Karpas-422 (cell line): Measurements from ENCODE around the gene SPOCK1. TPM values are rescaled to one million over a fixed set of nuclear protein-coding genes. Genes with fewer than 3 reads are reported as not detected.
"Not testable (repeated sequence)": the region's sequence is repeated elsewhere in the genome, so short reads cannot be mapped to it uniquely, and the experiment has no call there.

Experiments
- DNase-seq: peaks from one replicate; pipeline ENCODE4 v3.0.0-alpha.2; 2015
- H2AFZ ChIP-seq: fragments of 200-600 bp; sonication (generic); 2 replicates; pipeline ENCODE4 v1.6.1; 2014; ENCODE audit warnings: antibody characterized with exemption, low read length, mixed read lengths
- H3K27ac ChIP-seq: fragments of 200-600 bp; sonication (generic); 2 replicates; pipeline ENCODE4 v1.5.1; 2014; ENCODE audit warnings: mild to moderate bottlenecking, low read length, moderate library complexity
- H3K27me3 ChIP-seq: fragments of 200-600 bp; sonication (generic); 2 replicates; pipeline ENCODE4 v1.6.1; 2014; ENCODE audit warnings: low read length, mixed read lengths
- H3K36me3 ChIP-seq: fragments of 200-600 bp; sonication (generic); 2 replicates; pipeline ENCODE4 v1.6.1; 2014; ENCODE audit warnings: low read length, mixed read lengths; ENCODE audit not compliant: insufficient read depth
- H3K4me1 ChIP-seq: fragments of 200-600 bp; sonication (generic); 2 replicates; pipeline ENCODE4 v1.6.1; 2014; ENCODE audit warnings: mild to moderate bottlenecking, low read length, mixed read lengths
- H3K4me2 ChIP-seq: fragments of 200-600 bp; sonication (generic); 2 replicates; pipeline ENCODE4 v1.6.1; 2014; ENCODE audit warnings: low read length, low read depth, mild to moderate bottlenecking; ENCODE audit not compliant: poor library complexity, severe bottlenecking
- H3K4me3 ChIP-seq: fragments of 200-600 bp; sonication (generic); 2 replicates; pipeline ENCODE4 v1.5.1; 2014; ENCODE audit warnings: mild to moderate bottlenecking, antibody characterized with exemption, low read length, mixed read lengths
- H3K79me2 ChIP-seq: fragments of 200-600 bp; sonication (generic); 2 replicates; pipeline ENCODE4 v1.6.1; 2014; ENCODE audit warnings: mild to moderate bottlenecking, low read length, mixed read lengths
- H3K9ac ChIP-seq: fragments of 200-600 bp; sonication (generic); 2 replicates; pipeline ENCODE4 v1.6.0; 2014; ENCODE audit warnings: low read length
- H3K9me2 ChIP-seq: fragments of 200-600 bp; sonication (generic), shearing (Covaris generic); replicated peaks from 2 replicates; pipeline ENCODE4 v1.6.0; 2014; ENCODE audit warnings: mild to moderate bottlenecking, low read length, moderate library complexity; ENCODE audit not compliant: insufficient read depth
- H3K9me3 ChIP-seq: fragments of 300-700, 200-600 bp; sonication (generic); 2 replicates; pipeline ENCODE4 v1.6.1; 2014; ENCODE audit warnings: low read length, mixed read lengths
- H4K20me1 ChIP-seq: fragments of 200-600 bp; sonication (generic); 2 replicates; pipeline ENCODE4 v1.6.1; 2014; ENCODE audit warnings: mild to moderate bottlenecking, antibody characterized with exemption, low read length, low read depth; ENCODE audit not compliant: insufficient read depth
- total RNA-seq: library from RNA; depleted of rRNA; stranded (reverse); fragments of >200 nt; shearing (Covaris generic); gene quantifications from 2 replicates; pipeline ENCODE4 v1.2.3, GENCODE V29; 2014; ENCODE audit warnings: low replicate concordance; rRNA removed

Gene SPOCK1
- total RNA-seq = 0.54 and 1.0 TPM in 2 replicates

DNA sequence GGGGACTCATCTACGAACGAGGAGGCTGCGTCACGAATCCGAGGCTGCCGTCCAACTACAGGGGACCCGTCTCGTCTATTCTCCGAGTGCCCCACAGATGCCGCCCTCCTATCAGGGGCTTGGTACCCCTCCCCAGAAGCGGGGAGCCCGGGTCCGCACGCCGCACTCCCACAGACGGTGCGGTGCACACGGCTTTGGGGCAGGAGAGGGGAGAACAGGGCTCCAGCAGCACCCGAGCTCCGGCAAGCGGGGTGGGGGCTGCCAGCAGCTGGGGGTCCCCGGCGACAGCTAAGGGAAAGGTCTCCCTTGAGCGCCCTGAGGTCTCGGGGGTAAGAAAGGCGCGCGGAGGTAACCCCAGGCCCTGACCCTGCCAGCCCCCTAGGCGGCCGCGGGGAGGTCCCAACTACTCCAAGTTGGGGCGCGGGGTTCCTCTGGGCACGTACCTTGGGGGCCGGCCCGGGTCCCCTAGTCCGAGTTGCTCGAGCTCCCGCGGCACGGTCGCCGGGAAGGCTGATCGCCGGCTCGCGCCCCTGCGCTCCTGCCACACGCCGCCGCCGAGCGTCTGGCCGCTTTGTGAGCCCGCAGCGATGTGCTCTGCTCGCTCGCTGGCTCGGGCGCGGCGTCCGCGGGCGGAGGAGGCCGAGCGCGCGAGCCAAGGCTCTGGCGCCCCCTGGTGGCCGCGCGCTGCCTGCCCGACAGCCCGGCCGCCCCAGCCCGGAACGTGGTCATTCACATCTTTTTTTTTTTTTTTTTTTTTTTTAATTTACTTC is at the start of gene SPOCK1:
Gene SPOCK1 (minus strand): TSS at position 591 of the 770 bp plus-strand sequence.
- no peaks in the 10 kb centered on the region for H3K27me3 ChIP-seq
- no peaks in the 10 kb centered on the region for H3K79me2 ChIP-seq
- H2AFZ ChIP-seq = no peak within 1 kb of the TSS
- no peak within 1 kb of the TSS for H3K4me2 ChIP-seq
- H3K36me3 ChIP-seq = no peaks in the 10 kb centered on the region
- DNase-seq = peak; percentile 65
- no peak within 1 kb of the TSS for H3K4me3 ChIP-seq
- H3K9ac ChIP-seq = no peak within 1 kb of the TSS
- H3K9me3 ChIP-seq = no peaks in the 10 kb centered on the region
- H4K20me1 ChIP-seq = no peaks in the 10 kb centered on the region
- no peaks in the 10 kb centered on the region for H3K4me1 ChIP-seq
- H3K9me2 ChIP-seq = no peaks in the 10 kb centered on the region
- no peak within 1 kb of the TSS for H3K27ac ChIP-seq

- H3K9me2 ChIP-seq = no peaks in the 10 kb centered on the region
- H3K9me3 ChIP-seq = no peaks in the 10 kb centered on the region
- H3K79me2 ChIP-seq = no peaks in the 10 kb centered on the region
- H2AFZ ChIP-seq = no peak overlapping the region
- no peak overlapping the region for H3K4me3 ChIP-seq
- no peaks in the 10 kb centered on the region for H3K27me3 ChIP-seq
- no peak overlapping the region for H3K4me2 ChIP-seq
- no peaks in the 10 kb centered on the region for H3K4me1 ChIP-seq
- no peak overlapping the region for H3K9ac ChIP-seq
- DNase-seq = no peak
- H3K36me3 ChIP-seq = no peaks in the 10 kb centered on the region
- no peaks in the 10 kb centered on the region for H4K20me1 ChIP-seq
- H3K27ac ChIP-seq = no peak overlapping the region
Observed at GRCh38 chr5:137545956-137546355, 46.8 kb upstream of the SPOCK1 start.

DNA sequence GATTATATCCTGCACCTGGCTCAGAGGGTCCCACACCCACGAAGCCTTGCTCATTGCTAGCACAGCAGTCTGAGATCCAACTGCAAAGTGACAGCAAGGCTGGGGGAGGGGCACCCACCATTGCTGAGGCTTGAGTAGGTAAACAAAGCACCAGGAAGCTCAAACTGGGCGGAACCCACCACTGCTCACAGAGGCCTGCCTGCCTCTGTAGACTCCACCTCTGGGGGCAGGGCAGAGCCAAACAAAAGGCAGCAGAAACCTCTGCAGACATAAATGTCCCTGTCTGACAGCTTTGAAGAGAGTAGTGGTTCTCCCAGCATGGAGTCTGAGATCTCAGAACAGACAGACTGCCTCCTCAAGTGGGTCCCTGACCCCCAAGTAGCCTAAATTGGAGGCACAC is 36.3 kb upstream of the SPOCK1 start:
- H3K27me3 ChIP-seq, H3K4me2 ChIP-seq, H3K79me2 ChIP-seq, H3K9me3 ChIP-seq, H3K9me2 ChIP-seq, H3K27ac ChIP-seq, H2AFZ ChIP-seq, H3K4me3 ChIP-seq, DNase-seq, H3K4me1 ChIP-seq, H3K9ac ChIP-seq, H4K20me1 ChIP-seq, H3K36me3 ChIP-seq: not testable (repeated sequence)

- H4K20me1 ChIP-seq = no peaks in the 10 kb centered on the region
- no peaks in the 10 kb centered on the region for H3K27me3 ChIP-seq
- H3K9me2 ChIP-seq = no peaks in the 10 kb centered on the region
- no peak for DNase-seq
- no peaks in the 10 kb centered on the region for H3K4me1 ChIP-seq
- no peaks in the 10 kb centered on the region for H3K9me3 ChIP-seq
- no peaks in the 10 kb centered on the region for H3K79me2 ChIP-seq
- no peak overlapping the region for H3K9ac ChIP-seq
- H3K4me3 ChIP-seq = no peak overlapping the region
- no peak overlapping the region for H3K4me2 ChIP-seq
- H2AFZ ChIP-seq = no peak overlapping the region
- no peak overlapping the region for H3K27ac ChIP-seq
- H3K36me3 ChIP-seq = no peaks in the 10 kb centered on the region
Observed at GRCh38 chr5:137533963-137534362, 34.8 kb upstream of the SPOCK1 start.

- Histone ChIP-seq H2AFZ (no peak overlapping the region), H3K9ac (no peak overlapping the region), H3K9me2 (no peaks in the 10 kb centered on the region)
Observed at GRCh38 chr5:137531266-137531665, 32.1 kb upstream of the SPOCK1 start.

DNA sequence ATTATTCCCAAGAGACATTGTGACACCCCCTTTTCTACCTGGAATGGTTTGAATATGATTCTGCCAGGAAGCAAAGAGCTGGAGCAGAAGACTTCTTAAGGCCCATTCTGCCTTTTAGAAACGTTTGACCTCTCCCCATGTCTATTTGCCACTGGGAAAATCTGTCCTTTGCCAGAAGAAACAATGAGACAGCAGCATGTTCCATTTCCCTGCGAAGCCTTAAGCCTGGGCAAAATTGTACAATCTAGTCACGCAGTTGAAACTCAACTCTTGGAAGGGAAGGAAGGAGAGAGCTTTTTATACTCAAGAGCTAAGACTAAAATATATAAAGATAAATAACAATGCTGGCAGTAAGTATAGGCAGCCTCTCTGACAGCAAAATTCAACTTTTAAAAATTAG is 22.1 kb upstream of the SPOCK1 start:
- no peaks in the 10 kb centered on the region for H3K79me2 ChIP-seq

More at GRCh38 chr5:137531266-137531665, 32.1 kb upstream of the SPOCK1 start:
- Histone ChIP-seq H3K4me2 (no peak overlapping the region), H4K20me1 (no peaks in the 10 kb centered on the region), H3K4me1 (no peaks in the 10 kb centered on the region), H3K27me3 (no peaks in the 10 kb centered on the region), H3K9me3 (no peaks in the 10 kb centered on the region), H3K36me3 (no peaks in the 10 kb centered on the region), H3K79me2 (no peaks in the 10 kb centered on the region), H3K4me3 (no peak overlapping the region), H3K27ac (no peak overlapping the region)
- DNase-seq = no peak

DNA sequence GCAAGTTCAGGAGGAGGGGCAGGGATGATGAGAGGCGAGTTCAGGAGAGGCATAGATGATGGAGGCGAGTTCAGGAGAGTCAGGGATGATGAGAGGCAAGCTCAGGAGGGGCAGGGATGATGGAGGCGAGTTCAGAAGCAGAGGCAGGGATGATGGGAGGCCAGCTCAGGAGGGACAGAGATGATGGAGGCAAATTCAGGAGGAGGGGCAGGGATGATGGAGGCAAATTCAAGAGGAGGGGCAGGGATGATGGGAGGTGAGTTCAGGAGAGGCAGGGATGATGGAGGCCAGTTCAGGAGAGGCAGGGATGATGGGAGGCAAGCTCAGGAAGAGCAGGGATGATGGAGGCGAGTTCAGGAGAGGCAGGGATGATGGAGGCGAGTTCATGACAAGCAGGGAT is 17.8 kb upstream of the SPOCK1 start:
- H3K4me2 ChIP-seq = no peak overlapping the region
- no peaks in the 10 kb centered on the region for H4K20me1 ChIP-seq
- no peaks in the 10 kb centered on the region for H3K9me3 ChIP-seq
- H3K79me2 ChIP-seq = no peaks in the 10 kb centered on the region
- no peak for DNase-seq
- no peaks in the 10 kb centered on the region for H3K36me3 ChIP-seq
- H3K9ac ChIP-seq = no peak overlapping the region
- H3K27me3 ChIP-seq = no peaks in the 10 kb centered on the region
- peaks cover 4% of the 10 kb centered on the region for H3K4me1 ChIP-seq
- H2AFZ ChIP-seq = no peak overlapping the region
- H3K4me3 ChIP-seq = no peak overlapping the region
- H3K9me2 ChIP-seq = no peaks in the 10 kb centered on the region
- H3K27ac ChIP-seq = no peak overlapping the region

More for the DNA sequence above, 22.1 kb upstream of the SPOCK1 start:
- Histone ChIP-seq H3K36me3 (no peaks in the 10 kb centered on the region), H3K27ac (no peak overlapping the region), H3K4me3 (no peak overlapping the region), H3K9me2 (no peaks in the 10 kb centered on the region), H3K4me1 (no peaks in the 10 kb centered on the region), H3K27me3 (no peaks in the 10 kb centered on the region), H3K9me3 (no peaks in the 10 kb centered on the region), H3K9ac (no peak overlapping the region), H4K20me1 (no peaks in the 10 kb centered on the region), H3K4me2 (no peak overlapping the region), H2AFZ (no peak overlapping the region)
- DNase-seq = no peak

- H4K20me1 ChIP-seq = no peaks in the 10 kb centered on the region
- H3K9me3 ChIP-seq = peaks cover 3% of the 10 kb centered on the region; the same call in 1 of the 2 replicates
- no peaks in the 10 kb centered on the region for H3K27me3 ChIP-seq
- no peak overlapping the region for H3K4me3 ChIP-seq
- H2AFZ ChIP-seq = no peak overlapping the region
- H3K27ac ChIP-seq = no peak overlapping the region
- no peak for DNase-seq
- no peaks in the 10 kb centered on the region for H3K79me2 ChIP-seq
- no peaks in the 10 kb centered on the region for H3K36me3 ChIP-seq
- H3K4me2 ChIP-seq = no peak overlapping the region
- H3K4me1 ChIP-seq = peaks cover 4% of the 10 kb centered on the region
- no peak overlapping the region for H3K9ac ChIP-seq
- no peaks in the 10 kb centered on the region for H3K9me2 ChIP-seq
Observed at GRCh38 chr5:137516251-137516797, 17.2 kb upstream of the SPOCK1 start.
